K562 (cell line): ENCODE data around the gene RFPL4A. TPM values are rescaled to one million over a fixed set of nuclear protein-coding genes. Genes with fewer than 3 reads are reported as not detected.

Source experiments
- DNMT1 ChIP-seq: fragments of 450-650 bp; IDR thresholded peaks from 2 replicates; pipeline ENCODE4 v1.6.1; 2016; ENCODE audit warnings: antibody characterized with exemption, mild to moderate bottlenecking
- RBBP5 ChIP-seq: fragments of 200-600 bp; sonication (generic); IDR thresholded peaks from 2 replicates; pipeline ENCODE4 v1.6.1; 2012; ENCODE audit warnings: borderline replicate concordance, mild to moderate bottlenecking, low read length, control low read depth, inconsistent platforms; ENCODE audit not compliant: insufficient read depth, poor library complexity, severe bottlenecking
- RCOR1 ChIP-seq, 2 experiments: IDR thresholded peaks; 2 replicates each; pipeline ENCODE4 v1.6.1; 2012; ENCODE audit warnings: low read depth in 2 of 2, low read length in 2 of 2, borderline replicate concordance in 1 of 2, improper control_type of control experiment in 1 of 2
- SIN3B ChIP-seq: fragments of 450-650 bp; IDR thresholded peaks from 2 replicates; pipeline ENCODE4 v1.6.1; 2017; ENCODE audit warnings: low read depth, mild to moderate bottlenecking, moderate library complexity
- SMARCA5 ChIP-seq: fragments of 450-650 bp; IDR thresholded peaks from 2 replicates; pipeline ENCODE4 v1.6.1; 2016
- TAF7 ChIP-seq: fragments of 450-650 bp; IDR thresholded peaks from 2 replicates; pipeline ENCODE4 v1.6.1; 2016; ENCODE audit warnings: missing genetic modification characterization, missing compliant biosample characterization
- TSHZ1 ChIP-seq: fragments of 250-450 bp; sonication (Bioruptor Pico); IDR thresholded peaks from 2 replicates; pipeline ENCODE4 v1.4.0; 2020; ENCODE audit warnings: mild to moderate bottlenecking, moderate library complexity
- ZNF212 ChIP-seq: fragments of 450-650 bp; formaldehyde crosslinking; IDR thresholded peaks from 2 replicates; pipeline ENCODE4 v1.4.0; 2020; ENCODE audit warnings: mild to moderate bottlenecking
- ZSCAN32 ChIP-seq: fragments of 450-650 bp; formaldehyde crosslinking; IDR thresholded peaks from 2 replicates; pipeline ENCODE4 v1.4.0; 2020; ENCODE audit warnings: mild to moderate bottlenecking, moderate library complexity
- polyA plus RNA-seq, 8 experiments: library from polyadenylated mRNA; depleted of rRNA in 4 of 8; stranded (reverse) in 5 of 8; unstranded in 3 of 8; fragments of >200 nt; fragmentation: Nextera tagmentation in 2 of 8; fragmentation: Illumina TruSeq in 1 of 8; extraction: Ambion mirVana in 2 of 8; extraction: Trizol in 1 of 8; gene quantifications; 2 replicates each; pipeline versions ENCODE4 v1.2.1 to v1.2.3, GENCODE V29; 2011 to 2014; ENCODE audit warnings: inconsistent platforms in 1 of 8, missing spikeins in 1 of 8
- total RNA-seq, 7 experiments: library from RNA; depleted of rRNA in 6 of 7; stranded (reverse); fragments of >200 nt in 6 of 7; fragmentation: Illumina TruSeq in 2 of 7; extraction: Trizol in 2 of 7; gene quantifications; 2 replicates each; pipeline versions ENCODE4 v1.2.1 to v1.2.3, GENCODE V29; 2011 to 2021; ENCODE audit warnings: low replicate concordance in 1 of 7
- TF ChIP-seq, protein P1 (sequence below): fragments of 250-450 bp; sonication (Bioruptor Pico); IDR thresholded peaks from 2 replicates; pipeline ENCODE4 v1.5.0; 2022; ENCODE audit warnings: mild to moderate bottlenecking
- TF ChIP-seq, protein P2 (sequence below): fragments of 250-450 bp; sonication (Bioruptor Pico); IDR thresholded peaks from 2 replicates; pipeline ENCODE4 v1.8.0; 2021; ENCODE audit warnings: moderate library complexity, mild to moderate bottlenecking, inconsistent platforms
- TF ChIP-seq, protein P3 (sequence below): IDR thresholded peaks from 3 replicates; pipeline ENCODE4 v1.6.1; 2011; ENCODE audit warnings: borderline replicate concordance, mild to moderate bottlenecking, moderate library complexity; ENCODE audit not compliant: insufficient read length; ENCODE audit errors: extremely low read depth

Gene RFPL4A
- total and polyA plus RNA-seq, 9 of the 15 experiments (the other 6 are each of a cell fraction or from before 2014, with no cell fraction given), result 0.13 to 1.1 (median 0.23) TPM; not detected in 1

DNA sequence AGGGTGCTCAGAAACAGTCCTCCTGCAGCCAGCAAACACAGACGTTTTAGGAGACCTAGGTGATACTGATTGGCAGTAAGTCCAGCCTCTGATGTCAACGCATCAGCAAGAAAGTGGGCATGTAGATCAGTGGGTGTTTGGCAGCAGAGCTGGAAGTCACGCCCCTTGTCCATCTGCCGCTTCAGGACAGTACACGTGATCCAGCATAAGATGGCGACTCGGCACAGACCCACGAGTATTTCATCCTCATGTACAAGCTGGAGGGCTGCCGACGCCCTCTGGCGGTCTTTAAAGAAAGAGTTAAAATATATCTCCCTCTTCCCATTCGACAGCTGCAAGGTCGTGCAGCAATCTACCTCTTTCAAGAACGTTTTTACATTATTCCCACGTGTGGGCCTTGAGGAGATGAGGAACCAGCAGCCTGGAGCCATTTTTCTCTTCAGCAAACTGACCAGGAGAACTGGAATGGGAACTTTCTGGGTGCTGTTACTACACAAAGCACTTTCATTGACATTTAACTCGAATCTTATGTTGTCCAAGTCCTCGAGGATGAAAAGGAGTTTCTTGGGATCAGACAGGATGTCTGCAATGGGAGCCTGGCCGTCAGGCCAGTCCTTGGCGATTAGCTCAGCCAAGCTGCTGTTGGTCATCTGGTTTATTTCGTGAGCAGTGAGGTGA, 50.6 kb downstream of the RFPL4A start (continued):
- TF ChIP-seq, protein P1, sequence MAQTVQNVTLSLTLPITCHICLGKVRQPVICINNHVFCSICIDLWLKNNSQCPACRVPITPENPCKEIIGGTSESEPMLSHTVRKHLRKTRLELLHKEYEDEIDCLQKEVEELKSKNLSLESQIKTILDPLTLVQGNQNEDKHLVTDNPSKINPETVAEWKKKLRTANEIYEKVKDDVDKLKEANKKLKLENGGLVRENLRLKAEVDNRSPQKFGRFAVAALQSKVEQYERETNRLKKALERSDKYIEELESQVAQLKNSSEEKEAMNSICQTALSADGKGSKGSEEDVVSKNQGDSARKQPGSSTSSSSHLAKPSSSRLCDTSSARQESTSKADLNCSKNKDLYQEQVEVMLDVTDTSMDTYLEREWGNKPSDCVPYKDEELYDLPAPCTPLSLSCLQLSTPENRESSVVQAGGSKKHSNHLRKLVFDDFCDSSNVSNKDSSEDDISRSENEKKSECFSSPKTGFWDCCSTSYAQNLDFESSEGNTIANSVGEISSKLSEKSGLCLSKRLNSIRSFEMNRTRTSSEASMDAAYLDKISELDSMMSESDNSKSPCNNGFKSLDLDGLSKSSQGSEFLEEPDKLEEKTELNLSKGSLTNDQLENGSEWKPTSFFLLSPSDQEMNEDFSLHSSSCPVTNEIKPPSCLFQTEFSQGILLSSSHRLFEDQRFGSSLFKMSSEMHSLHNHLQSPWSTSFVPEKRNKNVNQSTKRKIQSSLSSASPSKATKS (CRISPR knock-in tag), result no peak
- TF ChIP-seq, protein P2, sequence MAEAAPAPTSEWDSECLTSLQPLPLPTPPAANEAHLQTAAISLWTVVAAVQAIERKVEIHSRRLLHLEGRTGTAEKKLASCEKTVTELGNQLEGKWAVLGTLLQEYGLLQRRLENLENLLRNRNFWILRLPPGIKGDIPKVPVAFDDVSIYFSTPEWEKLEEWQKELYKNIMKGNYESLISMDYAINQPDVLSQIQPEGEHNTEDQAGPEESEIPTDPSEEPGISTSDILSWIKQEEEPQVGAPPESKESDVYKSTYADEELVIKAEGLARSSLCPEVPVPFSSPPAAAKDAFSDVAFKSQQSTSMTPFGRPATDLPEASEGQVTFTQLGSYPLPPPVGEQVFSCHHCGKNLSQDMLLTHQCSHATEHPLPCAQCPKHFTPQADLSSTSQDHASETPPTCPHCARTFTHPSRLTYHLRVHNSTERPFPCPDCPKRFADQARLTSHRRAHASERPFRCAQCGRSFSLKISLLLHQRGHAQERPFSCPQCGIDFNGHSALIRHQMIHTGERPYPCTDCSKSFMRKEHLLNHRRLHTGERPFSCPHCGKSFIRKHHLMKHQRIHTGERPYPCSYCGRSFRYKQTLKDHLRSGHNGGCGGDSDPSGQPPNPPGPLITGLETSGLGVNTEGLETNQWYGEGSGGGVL (CRISPR knock-in tag), result no peak
- TF ChIP-seq, protein P3, sequence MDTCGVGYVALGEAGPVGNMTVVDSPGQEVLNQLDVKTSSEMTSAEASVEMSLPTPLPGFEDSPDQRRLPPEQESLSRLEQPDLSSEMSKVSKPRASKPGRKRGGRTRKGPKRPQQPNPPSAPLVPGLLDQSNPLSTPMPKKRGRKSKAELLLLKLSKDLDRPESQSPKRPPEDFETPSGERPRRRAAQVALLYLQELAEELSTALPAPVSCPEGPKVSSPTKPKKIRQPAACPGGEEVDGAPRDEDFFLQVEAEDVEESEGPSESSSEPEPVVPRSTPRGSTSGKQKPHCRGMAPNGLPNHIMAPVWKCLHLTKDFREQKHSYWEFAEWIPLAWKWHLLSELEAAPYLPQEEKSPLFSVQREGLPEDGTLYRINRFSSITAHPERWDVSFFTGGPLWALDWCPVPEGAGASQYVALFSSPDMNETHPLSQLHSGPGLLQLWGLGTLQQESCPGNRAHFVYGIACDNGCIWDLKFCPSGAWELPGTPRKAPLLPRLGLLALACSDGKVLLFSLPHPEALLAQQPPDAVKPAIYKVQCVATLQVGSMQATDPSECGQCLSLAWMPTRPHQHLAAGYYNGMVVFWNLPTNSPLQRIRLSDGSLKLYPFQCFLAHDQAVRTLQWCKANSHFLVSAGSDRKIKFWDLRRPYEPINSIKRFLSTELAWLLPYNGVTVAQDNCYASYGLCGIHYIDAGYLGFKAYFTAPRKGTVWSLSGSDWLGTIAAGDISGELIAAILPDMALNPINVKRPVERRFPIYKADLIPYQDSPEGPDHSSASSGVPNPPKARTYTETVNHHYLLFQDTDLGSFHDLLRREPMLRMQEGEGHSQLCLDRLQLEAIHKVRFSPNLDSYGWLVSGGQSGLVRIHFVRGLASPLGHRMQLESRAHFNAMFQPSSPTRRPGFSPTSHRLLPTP, result no peak
- TF ChIP-seq ZNF212 (no peak), SMARCA5 (no peak), SIN3B (no peak), RBBP5 (no peak), ZSCAN32 (no peak), DNMT1 (no peak), TAF7 (tag) (no peak), RCOR1 (IDR thresholded peaks at IDR 0.05; ENCODE audit: borderline replicate concordance in 1 of 2, low read depth in 2 of 2, low read length in 2 of 2) (peak in 1 of 2 experiments; percentile 48; a peak in 1 of 4 replicates), TSHZ1 (CRISPR knock-in tag) (no peak)
